ENCODE measurements around the gene QRICH1.

- TF ChIP-seq POLR2A (IDR thresholded peaks at IDR 0.05) (no peak), CTCF (IDR thresholded peaks at IDR 0.05) (no peak)
Observed at GRCh38 chr3:49057268-49057667, 36.6 kb downstream of the QRICH1 start.
